NCI-H1436 treated with DMSO at 0.1 percent for 48 hours (cell line): ENCODE measurements around the gene PIGT.
A peak's percentile ranks its signal among the peaks of the same experiment; 100 is the strongest.

ENCODE experiments used
- DNase-seq: peaks from one replicate; lab custom pipeline; 2025; lab: John Stamatoyannopoulos, UW

The PIGT gene

DNA sequence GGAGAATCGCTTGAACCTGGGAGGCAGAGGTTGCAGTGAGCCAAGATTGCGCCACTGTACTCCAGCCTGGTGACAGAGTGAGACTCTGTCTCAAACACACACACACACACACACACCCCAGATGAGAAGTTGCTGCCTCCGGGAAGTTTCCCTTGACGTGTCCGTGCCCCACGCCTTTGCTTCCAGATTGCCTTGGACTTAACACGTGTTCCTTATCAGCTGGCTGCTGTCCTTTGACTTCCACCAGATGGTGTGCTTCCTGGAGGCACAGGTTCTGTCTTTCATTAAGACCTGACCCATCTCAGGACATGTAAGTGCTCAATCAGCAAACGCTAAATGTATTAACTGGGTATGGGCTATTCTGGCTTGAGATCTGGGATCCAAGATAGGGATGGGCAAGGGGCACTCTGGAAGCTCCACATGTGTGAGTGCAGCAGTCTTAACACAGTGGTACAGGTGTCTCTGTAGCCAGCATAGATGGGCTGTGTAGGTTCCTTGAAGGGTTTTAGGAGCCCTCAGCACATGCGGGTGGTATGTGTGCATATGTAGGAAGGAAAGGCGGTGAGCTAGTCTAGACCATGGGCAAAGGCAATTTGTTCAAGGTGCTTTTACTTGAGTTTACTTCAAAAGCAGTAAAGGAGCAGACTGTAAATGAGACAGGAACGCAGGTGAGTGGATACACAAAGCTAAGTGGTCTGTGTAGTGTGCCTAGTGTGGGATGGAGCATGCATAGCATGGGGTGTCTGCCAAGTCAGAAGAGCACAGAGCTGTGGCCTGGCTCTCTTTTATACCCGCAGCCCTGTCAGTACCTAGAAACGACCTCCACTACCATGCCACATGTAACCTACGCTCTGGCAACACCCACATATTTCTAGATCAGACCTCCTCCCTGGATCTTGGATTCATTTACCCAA is 11.6 kb downstream of the PIGT start:
- DNase-seq, result no peak

GRCh38 chr20:45429618-45430017 is 13.7 kb downstream of the PIGT start:
- DNase-seq, result no peak

- no peak for DNase-seq
Measured at GRCh38 chr20:45432294-45432693, 16.4 kb downstream of the PIGT start.

DNA sequence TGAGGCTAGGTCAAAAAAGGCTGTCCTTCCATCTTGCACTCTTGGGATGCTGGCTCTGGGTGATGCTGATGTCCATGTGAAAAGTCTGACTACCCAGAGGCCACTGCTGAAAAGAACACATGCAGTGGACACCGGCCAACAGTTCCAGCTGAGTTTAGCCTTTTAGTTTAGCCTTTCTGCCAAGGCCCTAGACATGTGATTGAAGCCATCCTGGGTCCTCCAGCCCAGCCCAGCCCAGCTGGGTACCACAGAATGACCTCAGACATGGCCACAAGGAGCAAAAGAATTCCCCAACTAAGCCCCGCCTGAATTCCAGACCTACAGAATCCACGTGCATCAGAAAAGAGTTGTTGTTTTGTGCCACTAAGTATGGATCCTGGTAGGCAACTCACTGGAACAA is 17.4 kb downstream of the PIGT start:
- no peak for DNase-seq

DNA sequence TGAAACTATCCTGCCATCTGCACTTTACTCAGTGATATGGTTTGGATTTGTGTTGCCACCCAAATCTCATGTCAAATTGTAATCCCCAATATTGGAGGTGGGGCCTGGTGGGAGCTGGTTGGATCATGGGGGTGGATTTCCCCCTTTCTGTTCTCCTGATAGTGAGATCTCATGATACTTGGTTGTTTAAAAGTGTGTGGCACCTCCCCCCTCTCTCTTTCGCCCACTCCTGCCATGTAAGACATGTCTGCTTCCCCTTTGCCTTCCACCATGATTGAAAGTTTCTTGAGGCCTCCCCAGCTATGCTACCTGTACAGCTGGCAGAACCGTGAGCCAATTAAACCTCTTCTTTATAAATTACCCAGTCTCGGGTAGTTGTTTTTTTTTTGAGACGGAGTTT is 18.0 kb downstream of the PIGT start:
- no peak for DNase-seq

DNA sequence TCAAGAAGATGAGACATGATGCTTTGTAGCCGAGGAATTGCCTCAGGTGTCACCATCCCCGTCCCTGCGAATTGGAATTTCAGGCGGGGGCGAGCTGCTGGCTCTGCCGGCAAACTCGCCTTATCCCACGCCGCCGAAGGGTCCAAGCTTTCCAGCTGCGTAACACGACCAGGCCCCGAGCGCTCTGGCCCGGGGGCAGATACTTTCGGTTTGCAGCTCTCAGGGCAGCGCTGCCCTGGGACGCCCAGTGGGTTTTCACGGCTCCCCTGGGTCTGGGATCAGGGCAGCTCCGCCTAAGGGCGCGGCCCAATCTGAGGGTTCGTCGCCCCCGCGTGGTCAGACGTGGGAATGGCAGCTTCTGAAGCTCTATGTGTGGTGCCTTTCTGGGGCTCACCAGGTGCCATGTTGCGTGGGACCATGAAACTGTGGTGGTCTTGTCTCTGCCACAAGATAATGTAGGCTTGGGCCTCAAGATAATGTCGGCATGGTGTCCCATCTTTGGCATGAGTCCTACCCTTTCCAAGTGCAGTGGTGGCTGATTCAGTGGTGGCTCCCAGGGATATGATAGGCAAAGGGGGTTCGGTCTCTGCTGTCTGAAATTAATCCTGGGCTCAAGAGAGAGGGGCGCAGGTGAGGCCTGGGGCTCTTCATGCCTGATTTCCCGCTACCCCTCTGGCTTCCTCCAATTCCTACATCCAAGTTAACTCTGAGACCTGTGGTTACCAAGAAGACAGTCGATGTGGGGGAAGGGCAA is 21.0 kb downstream of the PIGT start:
- DNase-seq, result peak; percentile 16

DNA sequence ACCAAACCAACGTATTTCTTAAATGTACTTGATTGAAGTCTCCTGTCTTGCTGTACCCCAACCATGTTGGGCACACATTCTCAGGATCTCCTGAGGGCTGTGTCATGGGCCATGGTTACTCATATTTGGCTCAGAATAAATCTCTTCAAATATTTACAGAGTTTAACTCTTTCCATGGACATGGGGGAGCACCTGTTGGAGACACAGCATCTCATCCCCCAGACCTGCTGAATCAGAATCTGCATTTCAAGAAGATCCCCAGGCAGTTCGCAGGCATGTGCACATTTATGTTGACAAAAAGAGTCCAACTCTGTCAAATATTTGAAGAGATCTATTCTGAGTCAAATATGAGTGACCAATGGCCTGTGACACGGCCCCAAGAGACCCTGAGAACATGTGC is 24.5 kb downstream of the PIGT start:
- DNase-seq, result no peak

GRCh38 chr20:45440891-45441685 is 25.1 kb downstream of the PIGT start:
- DNase-seq, result no peak

DNA sequence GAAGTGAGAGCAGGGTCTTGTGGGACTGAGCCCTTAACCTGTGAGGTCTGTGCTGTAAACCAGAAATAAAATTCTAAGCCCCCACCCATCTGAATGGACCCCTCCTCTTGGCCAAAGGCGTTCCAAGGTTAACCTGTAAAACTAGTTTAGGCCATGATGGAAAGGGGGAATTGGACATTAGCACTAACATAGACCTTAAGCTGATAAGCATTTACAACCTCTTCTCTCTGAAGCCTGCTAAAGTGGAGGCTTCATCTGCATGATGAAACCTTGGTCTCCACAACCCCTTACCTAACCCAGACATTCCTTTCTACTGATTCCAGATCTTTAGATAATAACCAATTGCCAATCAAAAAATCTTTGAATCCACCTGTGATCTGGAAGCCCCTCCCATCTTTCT is 25.8 kb downstream of the PIGT start:
- no peak for DNase-seq

DNA sequence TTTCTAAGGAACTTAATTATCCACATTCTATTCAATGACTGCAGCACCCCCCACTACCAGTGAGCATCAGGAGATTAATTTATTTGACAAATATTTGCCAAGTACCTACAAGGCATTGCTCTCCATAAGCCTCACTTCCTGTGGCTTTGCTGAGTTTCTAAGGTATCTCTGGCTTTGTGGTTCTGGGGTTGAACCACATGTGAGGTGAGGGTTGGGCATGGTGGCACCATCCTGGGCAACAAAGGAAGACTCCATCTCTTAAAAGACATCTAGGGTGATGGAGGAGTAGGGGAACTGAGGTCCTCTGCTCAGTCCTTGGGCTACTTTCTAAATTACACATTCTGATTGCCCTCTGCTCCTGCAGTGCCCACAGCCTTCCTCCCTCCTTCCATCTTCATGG is 28.1 kb downstream of the PIGT start:
- DNase-seq, result no peak

- DNase-seq, result no peak
Measured at GRCh38 chr20:45445805-45446562, 30.0 kb downstream of the PIGT start.

DNA sequence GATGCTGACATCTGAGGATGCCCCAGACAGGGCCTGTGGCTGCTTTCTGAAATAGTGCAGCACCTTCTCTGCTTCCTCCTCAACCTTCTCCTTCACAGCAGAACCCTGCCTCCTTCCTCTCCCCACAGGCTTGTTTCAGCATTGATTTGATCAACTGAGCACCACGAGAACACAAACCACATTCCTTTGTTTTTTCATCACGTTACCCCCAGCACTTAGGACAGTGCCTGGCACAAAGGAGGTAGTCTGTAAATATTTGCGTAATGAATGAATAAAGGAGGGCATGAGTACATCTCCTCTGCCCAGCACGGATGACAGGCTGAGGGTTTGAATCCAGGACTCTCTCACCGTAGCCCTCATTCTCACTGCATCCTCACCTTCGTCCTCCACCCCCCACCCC is 32.3 kb downstream of the PIGT start:
- DNase-seq, result no peak

GRCh38 chr20:45449528-45449927 is 33.6 kb downstream of the PIGT start:
- DNase-seq, result no peak

DNA sequence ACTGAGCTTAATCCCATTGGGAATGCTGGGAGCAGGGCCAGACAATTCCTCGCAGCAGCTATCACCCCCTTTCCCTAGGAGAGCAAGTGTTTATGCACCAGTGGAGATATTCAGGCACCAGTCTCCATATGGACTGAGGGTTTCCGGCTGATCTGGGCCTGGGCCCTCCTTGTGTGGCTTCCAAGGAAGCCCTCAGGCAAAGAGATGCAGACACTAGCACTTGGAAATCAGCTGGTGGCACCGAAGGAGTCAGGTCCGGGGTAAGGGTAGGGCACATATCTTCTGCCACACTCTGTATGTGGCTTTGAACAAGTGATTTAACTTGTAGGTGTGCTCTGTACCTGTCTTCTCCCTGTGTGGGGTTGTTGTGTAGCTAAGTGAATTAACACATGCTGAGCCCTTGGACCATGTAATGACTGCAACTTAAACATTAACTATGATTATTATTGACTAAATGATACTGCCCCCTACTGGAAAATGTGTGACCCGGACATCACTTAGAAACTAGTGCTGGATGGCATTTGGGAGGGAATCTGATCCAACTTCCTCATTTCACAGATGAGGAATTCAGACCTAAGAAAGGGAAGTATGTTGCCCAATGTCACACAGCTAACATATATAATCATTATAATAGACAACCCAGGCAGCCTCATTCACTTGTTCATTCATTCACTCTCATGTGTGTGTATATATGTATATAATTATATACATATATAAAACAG is 34.3 kb downstream of the PIGT start:
- peak; percentile 21 for DNase-seq

- DNase-seq, result no peak
Measured at GRCh38 chr20:45452238-45452637, 36.3 kb downstream of the PIGT start.

GRCh38 chr20:45452772-45453691 is 37.1 kb downstream of the PIGT start:
- DNase-seq, result no peak

- DNase-seq, result no peak
Measured at GRCh38 chr20:45456632-45457031, 40.7 kb downstream of the PIGT start.

DNA sequence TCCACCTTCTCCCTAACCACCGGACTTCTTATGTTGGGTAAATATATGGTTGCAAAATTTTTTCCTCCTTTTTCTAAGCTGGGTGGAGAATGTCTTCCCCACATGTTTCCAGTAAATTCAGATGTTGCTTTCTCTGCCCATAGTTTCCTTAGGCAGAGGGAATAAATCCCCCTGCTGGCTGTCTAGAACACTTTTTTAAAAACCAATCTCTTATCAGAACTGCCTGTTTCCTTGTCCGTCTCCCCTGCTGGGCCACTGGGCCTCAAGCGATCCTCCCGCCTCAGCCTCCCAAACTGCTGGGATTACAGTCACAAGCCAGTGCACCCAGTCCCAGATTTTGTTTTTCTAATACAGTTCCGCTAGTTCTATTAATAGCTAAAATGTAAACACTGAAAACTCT is 43.7 kb downstream of the PIGT start:
- no peak for DNase-seq

GRCh38 chr20:45461225-45461624 is 45.3 kb downstream of the PIGT start:
- DNase-seq, result no peak
